Prostate gland (tissue), 2 donors: ENCODE results near the gene RBM24.

Experiments
- CTCF ChIP-seq, 4 experiments: fragments of 200-600 bp in 2 of 4; fragments of 450-650 bp in 2 of 4; sonication (generic) in 2 of 4; IDR thresholded peaks; 1 replicate in 3 of 4; 2 replicates in 1 of 4; pipeline ENCODE4 v1.5.1; 2016 to 2019; ENCODE audit warnings: antibody characterized with exemption in 4 of 4, mild to moderate bottlenecking in 2 of 4, moderate library complexity in 2 of 4
- POLR2A ChIP-seq: fragments of 450-650 bp; IDR thresholded peaks from one replicate; pipeline ENCODE4 v1.6.1; 2016; ENCODE audit warnings: antibody characterized with exemption, mild to moderate bottlenecking
- POLR2AphosphoS5 ChIP-seq: sonication (generic); formaldehyde crosslinking; IDR thresholded peaks from one replicate; pipeline ENCODE4 v1.6.1; 2017; ENCODE audit warnings: antibody characterized with exemption

- no peak for TF ChIP-seq CTCF (IDR thresholded peaks at IDR 0.05)
- no peak for TF ChIP-seq POLR2A
- TF ChIP-seq POLR2AphosphoS5: no peak
Observed at GRCh38 chr6:17268114-17268513, 13.0 kb upstream of the RBM24 start.
